ENCODE data around the gene SPATA9.

The SPATA9 gene

GRCh38 chr5:95672641-95673040, 10.2 kb downstream of the SPATA9 start:
- H3K4me3 ChIP-seq (ENCODE audit: control insufficient read depth, low read depth, low read length), result no peak overlapping the region
- DNase-seq (ENCODE audit: low read depth), result no peak
- TF ChIP-seq CTCF (conservative IDR thresholded peaks at IDR 0.05; ENCODE audit: control insufficient read depth, insufficient read depth, low read depth, low read length), result no peak

DNA sequence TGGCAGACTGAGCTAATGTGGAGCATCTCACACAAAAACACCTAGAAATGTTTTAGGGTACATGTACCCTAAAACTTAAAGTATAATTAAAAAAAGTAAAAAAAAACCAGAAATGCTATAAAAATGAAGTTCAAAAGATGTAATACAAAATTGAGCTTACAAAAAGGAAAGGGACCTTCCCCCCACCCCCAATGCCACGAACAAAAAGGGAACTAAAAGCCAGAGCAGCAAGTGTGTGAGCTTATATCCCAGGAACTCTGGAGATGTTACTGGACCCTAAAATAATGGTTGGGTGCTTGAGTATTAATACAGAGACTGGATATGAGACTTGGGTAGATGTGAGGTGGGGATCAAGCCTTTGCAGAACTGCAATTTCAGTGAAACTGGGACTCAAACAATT, 11.0 kb downstream of the SPATA9 start:
- no peak for DNase-seq (ENCODE audit: low read depth)
- no peak for TF ChIP-seq CTCF (conservative IDR thresholded peaks at IDR 0.05; ENCODE audit: control insufficient read depth, insufficient read depth, low read depth, low read length)
- no peak overlapping the region for H3K4me3 ChIP-seq (ENCODE audit: control insufficient read depth, low read depth, low read length)

DNA sequence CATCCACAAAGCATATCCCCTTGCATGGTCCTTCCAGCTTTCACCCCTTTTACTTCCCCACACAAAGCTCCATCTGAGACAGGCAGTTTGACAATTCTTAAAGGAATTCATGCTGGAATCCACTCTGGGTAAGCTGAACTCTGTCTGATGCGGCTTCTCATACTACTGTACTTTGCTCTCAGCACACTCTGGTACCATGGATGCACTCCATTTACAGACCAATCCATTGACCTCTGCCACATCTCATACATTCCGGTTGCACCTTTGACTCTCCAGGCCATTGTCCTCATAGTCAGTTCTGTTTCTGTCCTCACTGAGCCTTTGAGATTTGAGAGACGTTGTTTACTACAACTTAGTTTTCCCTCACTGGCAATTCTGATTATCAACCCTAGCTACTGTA, 12.2 kb downstream of the SPATA9 start:
- TF ChIP-seq CTCF (conservative IDR thresholded peaks at IDR 0.05; ENCODE audit: control insufficient read depth, insufficient read depth, low read depth, low read length), result no peak
- H3K4me3 ChIP-seq (ENCODE audit: control insufficient read depth, low read depth, low read length), result no peak overlapping the region
- no peak for DNase-seq (ENCODE audit: low read depth)

- H3K4me3 ChIP-seq (ENCODE audit: control insufficient read depth, low read depth, low read length), result no peak overlapping the region
- no peak for TF ChIP-seq CTCF (conservative IDR thresholded peaks at IDR 0.05; ENCODE audit: control insufficient read depth, insufficient read depth, low read depth, low read length)
- DNase-seq (ENCODE audit: low read depth), result no peak
Observed at GRCh38 chr5:95669985-95670384, 12.8 kb downstream of the SPATA9 start.

GRCh38 chr5:95669540-95669939, 13.3 kb downstream of the SPATA9 start:
- TF ChIP-seq CTCF (conservative IDR thresholded peaks at IDR 0.05; ENCODE audit: control insufficient read depth, insufficient read depth, low read depth, low read length), result no peak
- DNase-seq (ENCODE audit: low read depth), result peak; percentile 98
- H3K4me3 ChIP-seq (ENCODE audit: control insufficient read depth, low read depth, low read length), result no peak overlapping the region

DNA sequence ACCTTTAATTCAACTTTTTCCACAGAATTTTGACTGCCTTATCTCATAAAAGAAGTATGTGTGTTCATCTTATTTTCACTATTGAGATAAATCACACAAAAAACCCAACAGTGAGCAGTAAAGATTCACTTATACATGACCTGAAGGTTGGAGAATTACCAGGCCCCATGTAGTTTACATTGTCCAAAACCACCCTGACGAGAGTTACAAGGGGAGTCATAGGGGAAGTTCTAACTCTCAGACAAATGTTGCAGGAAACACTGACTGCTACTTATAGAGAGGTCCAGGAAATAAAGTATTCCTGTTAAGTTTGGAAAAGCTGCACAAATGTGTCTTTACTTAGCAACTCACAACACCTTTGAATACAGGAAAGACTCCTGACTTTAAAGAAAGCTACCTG, 14.1 kb downstream of the SPATA9 start:
- no peak for DNase-seq (ENCODE audit: low read depth)
- no peak overlapping the region for H3K4me3 ChIP-seq (ENCODE audit: control insufficient read depth, low read depth, low read length)
- TF ChIP-seq CTCF (conservative IDR thresholded peaks at IDR 0.05; ENCODE audit: control insufficient read depth, insufficient read depth, low read depth, low read length), result no peak

GRCh38 chr5:95668216-95668615, 14.6 kb downstream of the SPATA9 start:
- no peak for TF ChIP-seq CTCF (conservative IDR thresholded peaks at IDR 0.05; ENCODE audit: control insufficient read depth, insufficient read depth, low read depth, low read length)
- no peak overlapping the region for H3K4me3 ChIP-seq (ENCODE audit: control insufficient read depth, low read depth, low read length)
- peak; percentile 49 for DNase-seq (ENCODE audit: low read depth)

All from fibroblast of mammary gland (primary cell).